Omental fat pad (tissue), 4 donors: ENCODE data around the gene IGFN1. TPM values are rescaled to one million over a fixed set of nuclear protein-coding genes. Genes with fewer than 3 reads are reported as not detected.
"Not testable (repeated sequence)": the region's sequence is repeated elsewhere in the genome, so short reads cannot be mapped to it uniquely, and the experiment has no call there.

Experiments used
- ATAC-seq: fragments of 150-250 bp; one replicate; pipeline ENCODE4 v1.9.1; 2016; ENCODE audit warnings: mild to moderate bottlenecking, moderate library complexity; ENCODE audit not compliant: low FRiP score
- DNase-seq: peaks from one replicate; pipeline ENCODE4 v3.0.0-alpha.2; 2019; ENCODE audit warnings: low spot score
- total RNA-seq, 4 donors: library from RNA; depleted of rRNA; stranded (reverse); fragments of >200 nt; gene quantifications; one replicate each; pipeline ENCODE4 v1.1.0, GENCODE V29; 2016
- TF ChIP-seq, protein P1 (sequence below), 3 donors: fragments of 450-650 bp; IDR thresholded peaks; one replicate each; pipeline ENCODE4 v1.5.1; 2016 to 2017; ENCODE audit warnings: antibody characterized with exemption in 3 of 3, mild to moderate bottlenecking in 3 of 3, moderate library complexity in 2 of 3

Gene IGFN1
- total RNA-seq, 4 donors from 2014 or later: 0.12 TPM; not detected in 3

DNA sequence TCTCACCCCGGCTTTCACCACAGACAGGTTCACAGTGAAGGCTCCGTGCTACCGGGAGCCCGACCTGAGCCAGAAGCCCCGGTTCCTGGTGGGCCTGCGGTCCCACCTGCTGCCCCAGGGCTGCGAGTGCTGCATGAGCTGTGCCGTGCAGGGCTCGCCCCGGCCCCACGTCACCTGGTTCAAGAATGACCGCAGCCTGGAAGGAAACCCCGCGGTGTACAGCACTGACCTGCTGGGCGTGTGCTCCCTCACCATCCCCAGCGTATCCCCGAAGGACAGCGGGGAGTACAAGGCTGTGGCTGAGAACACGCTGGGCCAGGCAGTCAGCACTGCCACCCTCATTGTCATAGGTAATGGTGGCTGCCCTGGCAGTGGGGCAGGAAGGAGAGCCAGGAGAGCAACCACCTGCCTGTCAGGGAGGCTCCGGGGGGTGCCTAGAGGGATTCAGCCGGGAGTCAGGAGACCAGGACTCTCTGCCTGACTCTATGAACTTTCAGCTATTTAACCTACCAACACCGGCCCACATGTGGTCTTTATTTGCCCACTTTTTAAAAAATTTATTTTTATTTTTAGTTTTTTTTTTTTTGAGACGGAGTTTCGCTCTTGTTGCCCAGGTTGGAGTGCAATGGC lies 36.4 kb downstream of the IGFN1 start:
- DNase-seq (no peak), ATAC-seq (no peak)
- TF ChIP-seq, protein P1, sequence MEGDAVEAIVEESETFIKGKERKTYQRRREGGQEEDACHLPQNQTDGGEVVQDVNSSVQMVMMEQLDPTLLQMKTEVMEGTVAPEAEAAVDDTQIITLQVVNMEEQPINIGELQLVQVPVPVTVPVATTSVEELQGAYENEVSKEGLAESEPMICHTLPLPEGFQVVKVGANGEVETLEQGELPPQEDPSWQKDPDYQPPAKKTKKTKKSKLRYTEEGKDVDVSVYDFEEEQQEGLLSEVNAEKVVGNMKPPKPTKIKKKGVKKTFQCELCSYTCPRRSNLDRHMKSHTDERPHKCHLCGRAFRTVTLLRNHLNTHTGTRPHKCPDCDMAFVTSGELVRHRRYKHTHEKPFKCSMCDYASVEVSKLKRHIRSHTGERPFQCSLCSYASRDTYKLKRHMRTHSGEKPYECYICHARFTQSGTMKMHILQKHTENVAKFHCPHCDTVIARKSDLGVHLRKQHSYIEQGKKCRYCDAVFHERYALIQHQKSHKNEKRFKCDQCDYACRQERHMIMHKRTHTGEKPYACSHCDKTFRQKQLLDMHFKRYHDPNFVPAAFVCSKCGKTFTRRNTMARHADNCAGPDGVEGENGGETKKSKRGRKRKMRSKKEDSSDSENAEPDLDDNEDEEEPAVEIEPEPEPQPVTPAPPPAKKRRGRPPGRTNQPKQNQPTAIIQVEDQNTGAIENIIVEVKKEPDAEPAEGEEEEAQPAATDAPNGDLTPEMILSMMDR (IDR thresholded peaks at IDR 0.05): no peak

DNA sequence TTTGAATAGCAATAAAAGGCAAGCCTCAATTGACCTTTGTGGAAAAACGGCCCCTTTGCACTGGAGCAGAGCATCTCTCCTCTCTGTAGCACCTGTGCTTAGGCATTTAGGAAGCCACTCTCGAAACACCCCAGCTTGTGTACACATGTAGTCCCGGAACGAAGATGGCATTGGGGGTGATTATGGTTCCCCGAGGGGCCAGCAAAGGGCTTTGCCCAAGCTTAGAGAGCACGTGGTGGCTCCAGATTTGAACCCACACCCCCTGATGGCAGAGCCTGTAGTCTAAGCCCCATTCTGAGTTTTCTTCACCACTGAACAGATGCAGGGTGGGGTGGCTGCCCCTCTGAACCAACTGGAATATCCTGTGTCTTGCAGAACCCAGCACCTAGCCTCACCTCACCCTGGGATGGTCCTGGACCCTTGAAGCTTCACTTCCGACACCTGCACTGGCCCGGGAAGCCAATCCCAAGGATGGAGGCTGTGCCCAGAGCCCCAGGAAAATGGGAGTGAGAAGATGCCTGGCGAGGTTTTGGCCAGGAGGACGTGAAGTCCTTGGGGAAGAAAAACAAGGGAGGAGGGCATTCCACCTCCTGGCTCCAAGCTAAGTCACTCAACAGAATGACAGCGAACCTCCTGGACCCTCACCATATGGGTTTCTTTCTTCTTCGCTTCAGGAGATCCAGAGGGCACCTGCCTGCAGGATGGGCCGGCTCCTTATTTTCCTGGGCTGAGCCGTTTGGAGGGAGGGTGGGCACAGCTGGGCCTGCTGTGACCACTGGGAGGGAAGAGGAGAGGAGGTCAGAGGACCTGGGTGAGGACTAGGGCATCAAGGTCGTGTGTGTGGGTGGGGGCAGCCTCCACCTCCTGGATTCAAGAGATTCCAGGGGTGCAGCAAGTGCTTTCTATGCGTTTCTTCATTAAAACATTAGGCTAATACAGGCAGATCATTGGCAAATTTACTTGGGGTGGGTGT lies 37.7 kb downstream of the IGFN1 start:
- TF ChIP-seq, protein P1 (IDR thresholded peaks at IDR 0.05): no peak
- no peak for DNase-seq
- ATAC-seq: no peak

- no peak for ATAC-seq
- TF ChIP-seq, protein P1 (IDR thresholded peaks at IDR 0.05): no peak
- no peak for DNase-seq
Measured at GRCh38 chr1:201229095-201229494, 38.5 kb downstream of the IGFN1 start.

DNA sequence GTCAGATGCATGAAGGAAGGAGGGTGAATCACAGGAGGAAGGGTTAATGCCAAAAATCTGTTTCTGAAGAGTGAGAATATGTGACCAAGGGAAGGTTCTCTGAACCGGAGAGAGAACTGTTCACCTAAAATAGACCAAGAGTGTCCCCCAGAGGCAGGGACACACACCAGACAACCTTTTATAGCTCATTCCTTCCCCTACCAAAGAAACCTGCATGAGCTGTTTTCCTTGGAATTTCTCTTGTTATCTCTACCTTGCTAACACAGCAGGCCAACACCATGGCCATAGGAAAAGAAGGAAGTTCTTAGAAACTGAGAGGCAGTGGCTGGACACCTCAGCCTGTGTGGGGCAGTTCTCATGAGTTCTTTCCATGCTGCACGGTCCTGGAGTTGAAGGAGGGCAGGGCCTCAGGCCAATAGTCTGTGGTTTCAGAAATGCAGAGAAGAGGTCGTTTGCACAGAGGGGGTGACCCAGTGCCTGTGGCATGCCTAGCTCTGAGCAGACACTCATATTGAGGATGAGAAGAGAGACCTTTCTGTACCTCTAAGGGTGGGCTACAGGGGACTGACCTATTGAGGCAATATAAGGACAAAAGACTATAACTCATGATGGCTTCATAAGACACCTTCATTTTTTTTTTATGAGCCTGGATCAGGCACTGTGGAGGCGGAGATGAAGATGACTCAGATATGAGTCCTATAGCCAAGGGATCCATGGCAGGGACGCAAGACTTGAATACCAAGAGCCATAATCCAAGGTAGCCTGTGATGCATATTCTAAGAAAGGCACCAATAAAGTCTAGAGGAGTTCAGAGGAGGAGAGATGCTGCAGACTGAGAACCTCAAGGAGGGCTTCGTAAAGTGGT lies 39.4 kb downstream of the IGFN1 start:
- no peak for ATAC-seq
- DNase-seq: no peak
- TF ChIP-seq, protein P1 (IDR thresholded peaks at IDR 0.05): no peak

DNA sequence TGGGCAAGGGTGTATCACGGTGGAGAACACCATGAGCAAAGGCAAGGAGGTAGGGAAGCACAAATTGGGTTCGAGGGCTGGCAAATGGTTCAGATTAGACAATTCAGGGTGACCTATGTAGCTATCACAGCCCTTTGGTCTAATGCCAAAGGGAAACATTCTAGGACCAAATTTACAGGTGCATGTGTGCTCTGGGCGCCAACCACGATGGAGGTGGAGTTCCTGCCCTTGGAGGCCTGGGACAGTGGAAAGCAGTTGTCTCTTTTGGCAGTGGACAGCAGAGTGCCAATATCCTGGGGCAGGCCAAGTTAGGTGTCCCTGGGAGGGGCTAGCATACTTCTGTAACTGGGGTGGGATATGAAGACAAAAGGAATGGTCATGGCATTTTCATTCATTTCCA lies 40.1 kb downstream of the IGFN1 start:
- TF ChIP-seq, protein P1 (IDR thresholded peaks at IDR 0.05): no peak
- ATAC-seq (no peak), DNase-seq (no peak)

DNA sequence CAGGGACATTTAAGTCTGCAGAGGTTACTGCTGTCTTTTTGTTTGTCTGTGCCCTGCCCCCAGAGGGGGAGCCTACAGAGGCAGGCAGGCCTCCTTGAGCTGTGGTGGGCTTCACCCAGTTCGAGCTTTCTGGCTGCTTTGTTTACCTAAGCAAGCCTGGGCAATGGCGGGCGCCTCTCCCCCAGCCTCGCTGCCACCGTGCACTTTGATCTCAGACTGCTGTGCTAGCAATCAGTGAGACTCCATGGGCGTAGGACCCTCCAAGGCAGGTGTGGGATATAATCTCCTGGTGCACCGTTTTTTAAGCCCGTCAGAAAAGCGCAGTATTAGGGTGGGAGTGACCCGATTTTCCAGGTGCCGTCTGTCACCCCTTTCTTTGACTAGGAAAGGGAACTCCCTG lies 49.0 kb downstream of the IGFN1 start:
- not testable (repeated sequence) for DNase-seq

GRCh38 chr1:201240171-201240570 lies 49.5 kb downstream of the IGFN1 start:
- DNase-seq (no peak), ATAC-seq (no peak)
- TF ChIP-seq, protein P1 (IDR thresholded peaks at IDR 0.05): no peak

More for the DNA sequence above, 49.0 kb downstream of the IGFN1 start:
- not testable (repeated sequence) for ATAC-seq
